Stimulated activated CD8-positive, alpha-beta memory T cell treated with anti-CD3 and anti-CD28 coated beads, Interleukin-7, amount 100 ng/mL, for 48 hours (primary cell): Measurements from ENCODE around the gene MAP2.

Experiments used
- DNase-seq, 2 donors: peaks; one replicate each; pipeline ENCODE4 v3.0.0-alpha.2; 2020; ENCODE audit warnings: low read depth in 1 of 2; ENCODE audit errors: extremely low read depth in 1 of 2

MAP2 gene

GRCh38 chr2:209424781-209425470 is 1.1 kb downstream of the MAP2 start:
- no peak for DNase-seq

GRCh38 chr2:209425471-209426071 is 1.7 kb downstream of the MAP2 start:
- no peak for DNase-seq

GRCh38 chr2:209426432-209426831 is 2.6 kb downstream of the MAP2 start:
- no peak for DNase-seq

DNA sequence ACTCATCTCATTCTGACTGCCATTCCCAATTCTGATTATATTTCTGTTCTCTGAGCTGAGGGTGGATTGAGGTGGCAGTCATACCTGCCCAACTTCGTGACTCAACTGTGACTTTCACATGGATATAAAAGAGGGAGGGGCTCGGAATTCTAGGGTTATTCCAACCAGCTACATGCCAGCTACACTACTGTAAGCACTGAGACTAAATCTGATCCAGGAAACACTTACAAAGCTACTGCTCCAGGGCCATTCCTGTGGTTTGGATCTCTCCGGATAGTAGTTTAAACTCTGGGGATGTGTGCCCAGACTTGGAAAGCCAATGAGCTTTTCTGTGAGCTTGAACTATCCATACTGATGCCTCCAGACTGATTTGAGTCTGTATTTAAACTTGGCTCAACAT is 7.9 kb downstream of the MAP2 start:
- DNase-seq = no peak

GRCh38 chr2:209441541-209441940 is 17.7 kb downstream of the MAP2 start:
- DNase-seq = no peak

DNA sequence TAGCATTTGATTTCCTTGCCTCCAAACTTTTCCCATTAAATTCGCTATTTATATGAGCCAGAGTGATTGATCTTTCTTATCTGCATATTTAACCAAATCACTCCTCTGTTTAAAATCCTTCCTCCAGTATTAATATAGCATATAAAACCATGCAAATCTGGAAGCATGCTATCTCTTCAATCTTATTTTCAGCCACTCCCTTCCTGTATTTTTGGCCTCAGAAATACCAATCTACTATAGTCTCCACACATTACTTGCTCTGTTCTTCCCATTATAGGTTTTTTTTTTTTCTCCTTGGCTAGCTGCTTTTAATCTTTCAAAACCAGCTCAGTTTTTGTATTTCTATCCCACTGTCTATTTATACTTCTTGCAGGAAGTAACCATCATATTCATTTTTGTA is 19.1 kb downstream of the MAP2 start:
- DNase-seq = no peak

DNA sequence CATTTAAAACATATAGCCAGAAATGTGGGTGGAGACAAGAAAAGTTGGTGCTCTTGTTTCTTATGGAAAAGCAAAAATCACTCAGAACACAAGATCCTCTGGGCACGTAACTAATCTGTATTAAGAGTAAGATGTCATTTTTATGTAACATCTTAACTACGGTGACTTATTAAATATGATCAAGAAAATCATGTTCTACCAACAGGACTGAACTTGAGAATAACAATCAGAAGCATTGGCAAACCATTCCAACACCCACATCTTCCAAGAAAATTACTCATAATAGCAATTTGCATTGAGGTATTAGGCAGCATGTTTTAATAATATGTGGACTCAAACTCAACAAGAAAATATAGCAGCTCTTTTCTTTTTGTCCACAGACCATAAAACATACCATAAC is 21.6 kb downstream of the MAP2 start:
- no peak for DNase-seq

DNA sequence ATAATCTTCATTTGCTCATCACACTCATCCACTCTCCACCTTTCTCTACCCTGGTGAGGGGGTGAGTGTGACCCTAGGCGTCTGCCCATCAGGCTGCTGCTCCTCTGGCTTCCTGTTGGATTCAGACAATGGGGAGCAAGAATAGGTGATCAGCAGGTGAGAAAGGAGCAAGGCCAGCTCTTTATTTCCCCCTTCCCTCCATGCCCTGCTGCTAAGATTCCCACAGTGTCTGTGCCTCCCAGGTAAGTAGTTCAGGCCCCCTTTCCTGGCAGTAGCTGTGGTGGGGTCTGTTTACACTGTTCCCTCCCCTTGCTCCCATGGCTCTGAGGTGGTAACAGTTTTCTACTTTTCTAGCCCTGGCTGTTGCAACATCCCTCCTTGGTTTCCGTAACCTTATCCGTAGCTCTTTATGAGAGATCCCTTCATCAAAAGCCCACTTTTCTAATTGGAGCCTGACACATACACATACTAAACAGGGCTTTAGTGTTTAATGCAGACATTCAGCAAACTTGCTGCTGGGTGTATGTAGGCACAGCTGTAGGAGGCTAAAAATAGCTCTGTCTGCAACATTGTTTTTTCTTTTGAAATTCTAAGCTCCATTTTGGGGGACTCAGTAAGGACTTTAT is 27.5 kb downstream of the MAP2 start:
- DNase-seq = no peak

- DNase-seq = no peak
These were observed 32.6 kb downstream of the MAP2 start for GRCh38 chr2:209456489-209456888.

DNA sequence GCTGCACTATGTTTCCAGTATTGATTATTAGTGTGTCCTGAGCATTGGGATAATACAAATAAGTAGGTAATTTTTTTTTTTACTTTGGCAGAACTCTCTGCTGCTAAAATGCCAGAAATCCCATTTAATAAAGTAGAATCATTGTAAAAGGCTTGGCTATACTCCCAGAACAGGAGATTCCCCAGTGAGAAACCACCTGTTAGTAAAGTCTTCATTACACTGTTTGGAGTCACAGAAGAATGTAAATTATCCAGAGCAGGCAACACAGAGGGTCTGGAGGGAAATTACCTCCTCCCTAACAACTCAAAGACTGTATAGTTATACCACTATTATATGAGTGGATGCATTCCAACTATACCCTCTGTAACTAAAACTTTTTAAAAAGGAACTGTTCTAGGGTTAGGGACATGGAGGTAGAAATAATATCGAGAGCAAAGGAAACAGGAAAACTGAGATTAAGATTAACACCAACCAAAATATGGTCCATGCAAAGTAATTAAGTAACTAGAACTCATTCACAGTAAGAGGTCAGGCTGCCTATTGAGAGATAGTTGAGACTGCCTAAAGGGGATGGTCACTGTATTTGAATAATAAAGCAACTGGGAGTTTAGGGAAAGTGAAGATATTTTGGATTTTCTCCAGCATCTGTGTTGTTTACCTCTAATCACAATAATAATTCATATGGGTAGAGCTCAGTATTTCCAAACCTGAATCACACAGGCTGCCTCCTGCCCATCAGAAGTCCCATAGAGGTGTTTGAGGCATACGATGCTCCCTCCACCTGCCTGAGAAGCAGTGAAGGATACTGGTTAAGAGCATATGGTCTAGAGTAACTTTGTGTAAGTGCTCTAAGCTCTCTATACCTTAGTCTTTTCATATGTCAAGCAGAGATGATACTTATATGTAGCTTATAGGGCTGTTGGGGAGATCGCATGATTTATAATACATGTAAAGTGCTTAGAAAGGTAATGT is 34.4 kb downstream of the MAP2 start:
- no peak for DNase-seq

GRCh38 chr2:209459359-209459758 is 35.5 kb downstream of the MAP2 start:
- no peak for DNase-seq

- no peak for DNase-seq
These were observed 36.4 kb downstream of the MAP2 start for GRCh38 chr2:209460151-209460761.

DNA sequence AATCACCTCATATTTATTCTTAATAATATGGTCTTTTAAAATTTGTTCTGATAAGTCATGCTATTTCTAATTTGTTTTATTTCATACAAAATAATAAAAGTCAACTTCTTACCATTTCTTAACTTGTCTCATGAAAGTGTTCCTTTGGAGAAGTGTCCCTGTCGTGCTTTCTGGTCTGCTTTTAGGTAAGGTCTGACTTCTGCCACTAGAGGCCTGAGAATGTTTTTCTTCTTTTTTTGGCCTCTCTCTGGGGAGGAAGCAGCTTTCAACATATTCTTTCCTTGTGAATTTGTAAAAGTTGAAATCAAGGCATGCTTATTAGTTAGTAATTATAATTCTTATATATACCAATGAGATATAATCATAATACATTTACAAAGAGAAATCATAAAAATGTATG is 39.4 kb downstream of the MAP2 start:
- no peak for DNase-seq

- no peak for DNase-seq
These were observed 40.0 kb downstream of the MAP2 start for GRCh38 chr2:209463835-209464234.

GRCh38 chr2:209468846-209469245 is 45.0 kb downstream of the MAP2 start:
- DNase-seq = no peak

DNA sequence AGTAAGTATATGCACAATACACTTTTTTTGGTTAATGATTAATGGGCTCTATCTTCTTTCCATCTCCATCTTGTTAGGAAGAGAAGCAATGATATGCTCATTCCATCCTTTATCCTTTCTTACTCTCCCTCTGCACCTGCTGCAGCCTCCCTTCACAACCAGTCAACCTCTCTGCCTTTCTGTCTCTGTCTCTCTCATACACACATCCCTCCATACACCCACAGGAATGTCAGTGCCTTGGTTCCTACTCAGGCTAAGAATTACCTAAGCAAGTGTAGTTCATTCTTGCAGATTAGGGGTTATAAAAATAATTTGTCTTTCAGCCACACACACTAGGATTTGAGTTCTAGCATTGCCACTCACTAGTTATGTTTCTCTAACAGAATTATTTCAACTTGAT is 45.6 kb downstream of the MAP2 start:
- DNase-seq = no peak

DNA sequence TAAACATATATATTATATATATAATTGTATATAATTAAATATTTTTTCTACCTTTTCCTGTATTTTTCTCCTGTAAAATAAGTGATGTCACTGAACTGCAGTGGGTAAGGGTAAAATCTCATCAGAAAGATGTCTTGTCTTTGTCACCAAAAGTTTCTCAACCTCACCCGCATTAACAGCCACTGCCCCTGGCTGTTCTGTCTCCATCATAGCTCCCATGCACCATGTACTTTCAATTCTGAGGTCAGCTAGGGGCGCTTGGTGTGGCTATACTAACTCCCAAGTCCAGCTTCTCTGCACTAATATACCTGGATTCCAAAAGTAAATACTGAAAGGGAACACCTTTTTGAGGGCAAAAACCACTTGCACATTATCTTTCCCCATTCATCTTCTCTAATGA is 46.6 kb downstream of the MAP2 start:
- DNase-seq = no peak

DNA sequence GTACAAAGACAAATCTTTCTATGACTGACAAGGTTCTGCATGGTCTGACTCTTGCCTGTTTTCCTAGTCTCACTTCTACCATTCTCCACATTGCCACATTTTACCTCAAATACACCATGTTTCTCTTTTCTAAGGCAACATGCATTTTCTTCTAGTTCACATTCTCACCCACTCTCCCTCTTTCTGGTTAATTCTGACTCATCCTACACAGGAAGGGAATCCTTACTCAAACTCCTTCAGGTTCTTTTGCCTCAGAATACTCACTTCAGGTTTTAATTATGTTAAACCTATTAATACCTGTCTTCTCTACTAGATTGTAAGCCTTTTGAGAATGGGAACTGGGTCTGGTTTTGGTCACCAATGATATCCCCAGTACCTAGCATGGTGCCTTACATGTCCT is 47.2 kb downstream of the MAP2 start:
- DNase-seq = no peak

DNA sequence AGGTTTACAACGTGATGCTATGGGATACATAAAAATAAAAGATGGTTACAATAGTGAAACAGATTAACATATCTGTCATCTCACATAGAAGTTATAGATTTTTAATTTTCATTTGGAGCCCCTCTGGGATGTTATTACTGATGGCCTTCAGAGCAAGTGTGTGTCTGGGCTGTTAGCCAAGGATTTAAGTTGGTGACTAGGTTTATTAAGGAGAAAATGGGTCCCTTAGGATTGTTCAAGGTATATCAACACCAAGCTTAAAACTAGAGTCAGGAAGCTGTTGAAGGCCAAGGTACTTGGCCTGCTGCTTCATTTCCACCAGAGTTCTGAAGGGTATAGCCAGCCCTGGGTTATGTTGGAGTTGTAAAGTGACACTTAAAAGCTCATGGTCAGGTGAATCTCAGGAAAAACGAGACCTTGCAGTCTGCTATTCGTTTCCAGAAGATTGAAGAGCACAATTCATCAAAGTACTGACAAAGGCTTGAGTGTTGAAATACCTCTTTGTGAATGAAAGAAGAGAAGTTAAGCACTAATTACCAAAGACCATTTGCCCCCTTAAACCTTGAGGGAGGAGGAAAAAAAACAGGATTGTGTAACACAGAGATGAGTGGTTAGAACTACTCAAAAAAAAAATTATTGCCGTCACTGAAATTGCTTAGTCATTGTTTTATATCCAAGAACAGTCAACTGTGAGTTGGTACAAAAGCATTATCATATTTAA is 48.4 kb downstream of the MAP2 start:
- DNase-seq = no peak

GRCh38 chr2:209472871-209473270 is 49.0 kb downstream of the MAP2 start:
- no peak for DNase-seq
